ENCODE data around the gene CCDC85A. TPM values are rescaled to one million over a fixed set of nuclear protein-coding genes. Genes with fewer than 3 reads are reported as not detected.

The CCDC85A gene
- total RNA-seq, 1 donor from 2014 or later, result 3.6 TPM

DNA sequence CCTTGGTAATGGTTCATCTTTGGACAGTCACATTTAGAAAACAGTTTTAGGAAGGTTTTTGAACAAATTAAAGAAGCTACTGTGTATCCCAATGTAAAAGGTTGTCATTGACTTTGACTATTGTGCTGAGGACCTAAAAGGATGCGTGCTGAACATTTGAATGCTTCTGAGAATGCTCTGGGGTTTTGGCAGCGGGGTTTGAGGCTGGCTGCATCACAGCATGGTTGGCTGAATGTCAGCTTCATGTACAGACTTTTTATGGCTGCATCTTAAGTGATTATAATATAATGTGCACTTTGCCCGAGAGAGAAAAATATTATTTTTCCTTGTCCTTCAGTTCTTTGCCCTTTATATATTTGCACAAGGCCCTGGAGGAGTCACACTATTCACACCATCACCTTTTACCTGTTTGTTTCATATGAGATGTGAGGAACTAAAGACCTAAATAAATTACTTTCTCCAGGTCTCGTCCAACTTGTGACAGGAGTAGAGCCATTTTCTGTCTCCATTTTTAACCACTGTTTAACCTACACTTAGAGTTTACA, 125.9 kb downstream of the CCDC85A start:
- no peak for DNase-seq

DNA sequence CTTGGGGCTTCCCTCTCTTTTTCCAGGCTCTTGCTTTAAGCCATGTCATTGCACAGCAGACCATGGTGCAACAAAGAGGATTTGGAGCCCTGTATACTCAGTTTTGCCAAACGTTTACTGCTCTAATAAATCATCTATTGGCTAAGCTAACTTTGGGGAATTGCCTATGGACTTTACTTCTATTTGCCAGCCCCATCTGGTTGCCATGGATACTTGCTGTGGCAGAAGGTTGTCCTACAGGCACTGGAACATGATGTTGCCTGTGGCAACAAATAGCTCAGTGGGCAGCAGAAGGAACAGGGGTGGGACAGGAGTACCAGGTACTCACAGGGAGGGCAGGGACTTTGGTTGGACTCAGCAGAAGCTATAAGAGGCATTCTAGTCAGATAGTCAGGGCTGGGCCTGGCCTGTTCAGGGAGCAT, 129.7 kb downstream of the CCDC85A start:
- DNase-seq, result peak; percentile 58

DNA sequence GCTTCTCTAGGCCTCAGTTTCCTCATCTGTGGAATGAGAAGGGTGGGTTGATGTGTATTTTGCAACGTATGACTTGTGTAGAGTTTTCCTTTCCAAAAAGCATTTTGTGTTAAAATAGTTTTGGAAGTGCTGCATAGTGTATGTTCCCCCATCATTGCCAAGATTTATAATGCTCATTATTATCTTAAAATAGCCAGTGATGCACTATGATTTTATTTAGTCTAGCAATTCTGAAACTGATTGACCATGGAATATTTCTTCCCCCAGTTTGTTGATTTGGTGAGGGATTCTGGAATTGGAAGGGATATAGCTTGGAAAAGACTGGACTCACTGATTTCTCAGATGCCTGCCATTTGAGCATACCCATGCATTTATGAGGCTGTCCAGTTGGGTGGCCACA, 130.6 kb downstream of the CCDC85A start:
- peak; percentile 57 for DNase-seq

DNA sequence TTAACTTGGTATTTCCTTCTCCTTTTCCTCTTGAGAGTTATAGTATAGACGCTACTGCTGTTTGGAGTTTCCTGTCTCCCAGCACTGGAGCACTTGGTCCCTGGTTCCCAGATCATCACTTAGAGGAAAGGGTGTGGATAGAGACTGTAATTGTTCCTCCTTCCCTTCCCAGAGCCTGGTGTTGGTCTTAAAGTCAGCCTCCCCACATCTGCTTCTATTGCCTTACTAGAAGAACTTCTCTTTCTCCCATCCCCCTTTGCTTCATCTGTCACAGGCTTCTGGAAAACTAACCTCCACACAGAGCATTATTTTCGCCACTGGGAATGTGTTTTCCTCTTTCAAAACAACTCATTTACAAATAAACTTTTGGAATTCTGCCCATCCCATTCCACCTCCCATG, 131.0 kb downstream of the CCDC85A start:
- peak; percentile 84 for DNase-seq

DNA sequence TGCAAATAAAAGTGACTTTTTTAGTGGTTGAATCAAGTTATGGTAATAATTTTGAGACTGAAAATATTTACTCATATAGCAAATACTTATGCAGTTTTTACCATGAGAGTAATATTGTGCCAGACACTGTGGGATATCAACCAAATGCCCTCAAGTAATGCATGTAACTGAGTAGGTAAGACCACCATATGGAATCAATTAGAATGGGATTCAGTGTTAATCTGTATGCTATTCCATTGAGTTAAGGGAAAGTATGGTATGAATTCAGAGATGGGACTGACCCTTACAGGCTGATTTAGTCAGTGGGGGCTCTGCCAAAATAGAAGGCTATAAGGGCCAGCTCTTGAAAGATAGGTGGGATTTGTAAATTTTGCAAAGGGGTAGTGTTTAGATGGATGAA, 131.6 kb downstream of the CCDC85A start:
- peak; percentile 45 for DNase-seq

DNA sequence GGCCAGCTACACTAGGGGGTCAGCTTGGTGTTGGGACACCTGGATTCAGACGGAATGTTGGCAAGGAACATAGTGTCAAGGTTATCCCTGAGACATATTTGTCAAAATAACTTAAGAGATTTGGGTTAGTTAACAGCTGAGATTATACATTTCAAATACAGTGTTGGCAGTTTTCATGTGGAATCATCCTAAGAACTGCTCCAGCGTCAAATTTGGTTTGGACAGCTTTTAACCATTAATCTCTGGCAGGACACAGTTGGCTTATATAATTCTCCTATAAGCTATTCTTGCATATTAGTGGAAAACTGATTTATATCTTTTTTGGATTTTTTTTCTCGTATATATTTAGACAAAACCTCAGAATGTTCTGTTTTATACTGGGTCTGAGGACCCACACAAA, 132.2 kb downstream of the CCDC85A start:
- DNase-seq, result no peak

DNA sequence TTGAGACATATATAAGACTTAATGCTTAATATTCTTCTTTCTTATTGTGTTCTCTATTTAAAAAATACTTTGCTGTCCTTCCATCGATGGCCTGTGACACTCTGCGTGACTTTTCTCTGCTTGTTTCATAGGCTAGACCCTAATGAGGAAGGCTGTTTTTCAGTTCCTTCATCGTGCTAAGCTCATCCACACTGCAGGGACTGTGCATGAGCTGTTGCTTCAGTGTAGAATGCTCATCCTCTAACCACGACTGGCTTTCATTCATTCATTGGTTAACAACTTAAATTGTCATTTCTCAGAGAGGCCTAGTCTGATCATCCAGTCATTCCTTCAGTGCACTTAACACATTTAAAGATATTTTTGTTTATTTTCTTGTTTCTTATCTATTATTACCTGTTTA, 134.4 kb downstream of the CCDC85A start:
- no peak for DNase-seq

DNA sequence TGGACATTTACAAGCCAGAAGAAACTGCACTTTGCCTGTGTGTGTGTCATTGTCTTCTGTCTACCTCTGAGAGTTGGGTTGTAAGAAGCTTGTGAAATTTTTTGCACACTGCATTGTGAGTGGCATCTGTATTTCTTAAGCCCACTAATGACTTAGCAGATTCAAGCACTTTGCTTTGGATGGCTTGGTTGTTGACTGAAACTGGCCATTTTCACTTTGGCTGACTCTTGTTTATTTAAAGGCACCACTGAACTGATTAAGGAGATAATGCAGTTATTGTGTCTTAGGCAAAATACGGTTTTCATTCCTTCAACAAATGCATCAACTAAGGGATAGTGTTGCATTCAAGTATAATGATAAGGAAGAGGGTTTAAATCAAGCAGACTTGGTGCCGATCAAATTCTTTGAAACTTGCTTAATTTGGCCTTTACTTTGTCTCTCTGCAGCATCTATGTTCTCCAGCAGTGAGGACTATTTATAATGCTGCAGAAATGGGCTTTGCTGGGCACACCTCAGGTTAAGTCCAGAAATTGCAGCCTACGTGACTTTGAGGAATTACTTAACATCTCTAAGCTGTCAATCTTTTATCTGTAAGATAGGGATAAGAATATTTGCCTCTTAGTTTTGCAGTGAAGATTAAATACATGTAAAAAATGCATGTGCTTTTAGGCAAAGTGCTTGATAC, 142.0 kb downstream of the CCDC85A start:
- no peak for DNase-seq

DNA sequence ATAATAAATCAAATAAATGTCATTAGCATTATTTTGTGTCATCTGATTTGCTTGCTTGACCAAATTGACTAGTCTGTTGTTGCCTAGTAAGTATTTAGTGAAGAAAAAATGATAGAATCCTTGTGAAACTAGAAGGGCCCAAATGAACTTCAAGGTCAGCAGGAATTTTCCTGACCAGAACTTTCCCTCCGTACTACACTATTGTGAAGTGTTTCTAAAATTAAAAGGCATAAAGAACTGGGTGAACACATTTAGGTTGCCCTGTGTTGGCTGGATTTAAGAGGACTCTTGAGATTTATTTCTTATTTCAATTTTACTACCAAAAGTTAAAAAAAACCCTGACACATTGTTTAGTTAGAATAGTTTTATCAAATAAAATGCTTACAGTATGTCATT, 142.6 kb downstream of the CCDC85A start:
- no peak for DNase-seq

DNA sequence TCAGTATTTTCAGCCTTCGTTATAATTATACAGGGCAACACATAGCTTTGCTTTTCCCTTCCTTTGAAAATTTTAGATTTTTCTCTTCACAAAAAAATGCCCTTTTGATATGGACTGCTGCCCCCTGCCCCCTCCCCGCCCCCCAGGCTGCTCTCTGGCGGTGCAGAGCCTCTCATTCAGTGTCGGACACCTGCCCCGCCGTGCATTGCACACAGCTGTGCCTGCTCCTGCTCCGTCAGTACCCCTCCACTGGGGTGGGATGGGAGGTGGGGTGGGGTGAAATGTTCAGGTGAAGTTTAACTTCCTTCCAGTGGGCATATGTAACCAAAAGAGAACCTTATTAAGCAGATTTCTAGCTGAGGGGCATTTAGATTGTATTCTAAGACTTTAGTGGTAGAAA, 148.0 kb downstream of the CCDC85A start:
- no peak for DNase-seq

DNA sequence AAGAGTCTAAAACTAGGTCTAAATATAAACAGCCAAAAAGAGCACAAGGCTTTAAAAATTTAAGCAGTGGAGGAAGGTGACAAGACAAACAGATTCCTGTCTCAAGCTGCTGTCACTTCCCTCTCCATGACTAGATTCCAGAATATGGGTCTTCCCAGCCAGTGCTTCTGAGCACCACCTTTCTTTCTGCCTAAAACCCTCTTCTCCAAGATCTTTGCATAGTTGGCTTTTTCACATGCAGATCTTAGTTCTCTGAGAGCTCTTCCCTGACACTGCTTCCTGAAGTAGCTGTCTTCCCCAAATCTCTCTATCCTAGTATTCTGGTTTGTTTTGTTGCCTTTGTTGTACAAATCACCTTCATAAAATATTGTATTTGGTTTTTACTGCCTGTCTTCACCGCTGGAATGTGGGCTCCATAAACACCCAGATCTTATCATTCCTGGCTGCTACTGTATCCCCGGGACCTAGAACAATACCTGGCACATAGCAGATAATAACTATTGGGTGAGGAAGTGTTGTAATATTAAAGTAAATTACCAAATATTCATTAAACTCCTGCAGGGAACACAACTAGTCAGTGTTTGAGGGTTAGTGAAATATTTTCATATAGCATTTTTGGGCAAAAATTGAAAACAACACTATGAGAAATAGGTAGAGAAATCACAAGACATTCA, 150.2 kb downstream of the CCDC85A start:
- DNase-seq, result no peak

DNA sequence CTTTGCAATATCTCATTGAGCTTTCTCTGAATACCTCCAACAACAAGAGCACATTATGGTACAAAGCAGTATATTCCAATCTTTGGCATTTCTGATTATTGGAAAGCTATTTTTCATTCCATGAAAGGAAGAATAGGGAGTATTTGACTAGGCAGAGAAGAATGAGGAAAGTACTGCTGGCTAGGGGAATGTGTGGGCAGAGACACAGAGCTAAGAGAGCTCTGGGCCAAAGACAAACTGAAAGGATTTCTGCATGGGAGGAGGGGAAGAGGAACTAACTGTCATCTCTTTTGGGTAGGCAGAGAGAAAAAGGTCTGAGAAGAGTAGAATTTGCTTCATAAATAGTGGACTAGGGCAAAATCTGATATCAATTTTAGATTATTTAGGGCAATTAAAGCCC, 150.8 kb downstream of the CCDC85A start:
- DNase-seq, result no peak

DNA sequence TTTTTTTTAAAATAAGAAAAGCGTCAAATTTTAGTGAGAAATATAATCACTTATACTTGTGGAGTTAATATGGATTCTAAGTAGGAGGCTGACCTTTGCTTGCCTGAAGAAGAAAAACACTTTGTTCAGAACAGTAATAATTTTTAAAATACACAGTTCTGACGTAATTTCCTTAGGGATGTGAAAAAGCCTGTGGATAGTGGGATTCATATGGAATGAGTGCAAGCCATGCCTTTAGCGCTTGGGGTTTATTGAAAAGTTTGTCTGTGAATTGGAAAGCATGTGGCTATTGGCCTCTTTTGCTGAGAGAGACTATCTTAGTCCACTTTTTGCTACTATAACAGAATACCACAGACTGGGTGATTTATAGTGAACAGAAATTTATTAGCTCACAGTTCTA, 151.3 kb downstream of the CCDC85A start:
- DNase-seq, result no peak

DNA sequence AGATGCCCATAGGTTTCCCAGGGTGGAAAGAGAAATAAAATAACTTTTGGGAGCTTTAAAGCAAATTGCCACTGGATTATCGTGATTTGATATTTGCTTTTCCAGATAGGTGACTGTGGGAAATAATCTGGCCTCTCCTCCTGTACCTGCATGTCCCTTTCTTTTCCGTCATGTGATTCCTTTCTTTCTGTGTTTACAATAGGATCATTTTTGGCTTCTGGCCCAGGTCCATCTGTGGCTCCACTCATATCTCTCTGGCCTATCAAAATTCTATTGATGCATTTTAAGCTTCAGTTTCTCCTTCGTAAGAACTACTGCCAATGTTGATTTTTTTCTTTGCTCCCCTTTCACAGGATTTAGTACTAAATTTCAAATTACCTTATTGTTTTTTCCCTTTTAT, 153.6 kb downstream of the CCDC85A start:
- DNase-seq, result no peak

DNA sequence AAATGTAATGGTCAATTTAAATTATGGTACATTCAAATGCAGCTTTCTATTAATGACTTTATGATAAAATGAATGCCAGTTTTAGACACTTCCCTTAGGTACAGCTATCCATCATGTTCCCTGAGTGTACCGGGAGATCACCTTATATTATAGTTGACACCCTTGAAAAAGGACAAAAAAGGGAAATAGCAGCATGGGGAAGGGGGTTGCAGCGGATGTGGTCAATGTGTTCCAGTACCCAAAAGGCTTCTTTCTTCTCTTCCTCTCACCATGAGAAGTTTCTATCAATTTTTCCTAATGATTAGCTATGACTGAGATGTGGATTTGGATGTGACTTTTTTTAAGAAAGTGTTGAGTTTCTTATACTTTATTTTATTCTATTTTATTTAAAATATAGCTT, 154.4 kb downstream of the CCDC85A start:
- no peak for DNase-seq

DNA sequence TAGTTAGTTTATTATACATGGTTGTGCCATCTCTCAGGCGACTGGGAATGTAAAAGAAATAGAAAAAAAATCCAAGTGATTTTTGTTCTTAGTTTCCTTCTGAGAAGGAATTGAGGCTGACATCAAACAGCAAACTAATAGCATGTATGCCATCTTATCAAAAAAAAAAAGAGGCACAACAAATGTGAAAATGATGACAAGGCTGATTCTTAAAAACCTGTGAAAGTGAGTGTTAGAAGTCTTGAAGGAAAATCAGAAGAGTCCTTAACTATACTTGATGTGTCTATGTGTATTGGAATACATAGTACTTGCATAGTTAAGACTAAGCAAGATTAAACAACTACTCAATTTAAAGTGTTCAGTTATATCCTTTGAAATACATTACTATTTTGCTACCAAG, 161.0 kb downstream of the CCDC85A start:
- no peak for DNase-seq

DNA sequence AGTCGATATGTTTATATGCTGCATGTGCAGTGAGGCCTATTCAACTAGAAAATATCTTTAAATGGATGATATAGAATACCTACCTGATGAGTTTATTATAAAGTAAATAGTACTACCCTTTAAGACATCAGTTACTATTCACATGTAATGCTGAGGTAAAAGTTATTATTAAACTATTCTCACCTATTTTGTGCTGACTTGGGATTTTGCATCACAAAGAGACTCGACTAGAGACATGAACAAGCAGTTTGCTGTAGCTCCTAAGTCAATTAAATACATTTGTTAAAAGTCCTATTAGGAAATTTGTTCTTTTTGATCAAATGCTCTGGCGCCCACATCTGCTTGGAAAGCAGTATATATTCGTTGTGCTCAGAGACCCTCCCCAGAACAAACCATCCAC, 164.1 kb downstream of the CCDC85A start:
- DNase-seq, result no peak

DNA sequence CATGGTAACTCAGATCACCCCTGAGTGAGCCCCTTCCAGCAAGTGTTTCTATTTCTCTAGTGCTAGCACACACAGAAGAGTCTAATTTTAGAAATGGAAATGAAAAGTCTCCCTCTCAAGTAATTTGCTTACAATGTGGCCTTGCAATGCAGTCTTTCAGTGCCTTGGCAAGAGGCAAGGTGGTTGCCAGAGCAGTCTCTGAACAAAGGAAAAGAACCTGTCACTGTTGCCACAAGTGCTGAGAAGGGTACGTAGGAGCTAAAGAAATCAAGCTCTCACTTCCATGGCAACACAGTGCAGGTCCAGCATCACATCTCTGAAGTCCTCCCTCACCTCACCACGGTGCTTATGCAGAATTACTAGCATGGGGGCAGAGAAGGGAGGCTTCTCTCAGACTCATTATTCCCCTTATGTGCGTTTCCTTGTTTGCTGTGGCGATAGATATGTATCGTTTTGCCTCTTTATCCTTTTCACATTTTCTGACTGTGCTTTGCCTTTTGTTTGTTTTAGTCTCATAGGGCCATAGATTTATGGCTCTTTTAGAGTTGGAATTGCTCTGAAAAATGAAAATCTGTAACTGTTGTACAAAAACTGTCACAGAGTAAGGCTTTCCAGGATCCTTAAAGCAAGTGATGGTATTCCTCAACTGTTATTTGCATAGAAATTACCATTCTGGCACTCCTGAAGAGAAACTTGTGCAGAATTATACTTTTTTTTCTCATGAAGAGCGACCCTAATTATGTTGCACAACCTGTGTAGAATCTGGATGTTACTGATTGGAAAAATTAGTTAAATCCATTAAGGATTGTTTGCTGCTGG, 164.8 kb downstream of the CCDC85A start:
- DNase-seq, result no peak

DNA sequence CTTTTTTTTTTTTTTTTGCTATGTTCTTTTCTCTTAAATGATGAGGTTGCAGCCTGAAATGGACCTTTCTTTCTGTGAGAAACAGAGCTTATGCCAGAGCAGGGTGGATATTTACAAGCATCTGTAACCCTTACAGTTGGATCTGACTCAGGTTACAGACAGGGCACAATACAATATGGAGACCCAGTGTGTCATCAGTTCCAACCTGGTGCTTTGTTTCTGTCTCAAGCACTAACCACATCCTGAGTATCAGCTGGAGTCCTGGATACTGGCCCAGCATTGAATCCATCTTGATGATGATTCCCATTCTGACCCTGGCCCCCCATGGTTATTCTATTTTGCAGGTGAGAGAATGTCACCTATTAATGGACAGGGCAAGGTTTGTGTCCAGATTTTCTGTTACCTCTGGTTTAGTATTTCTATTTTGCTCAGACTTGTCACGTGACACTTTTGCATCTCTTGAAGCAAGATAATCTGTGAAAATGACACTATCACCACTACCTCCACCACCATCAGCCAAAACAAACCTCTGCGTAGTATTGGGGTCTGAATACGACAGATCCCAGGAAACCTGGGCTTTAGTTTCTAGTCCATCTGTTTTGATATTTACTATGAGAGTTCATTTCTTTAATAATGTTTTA, 174.0 kb downstream of the CCDC85A start:
- no peak for DNase-seq

DNA sequence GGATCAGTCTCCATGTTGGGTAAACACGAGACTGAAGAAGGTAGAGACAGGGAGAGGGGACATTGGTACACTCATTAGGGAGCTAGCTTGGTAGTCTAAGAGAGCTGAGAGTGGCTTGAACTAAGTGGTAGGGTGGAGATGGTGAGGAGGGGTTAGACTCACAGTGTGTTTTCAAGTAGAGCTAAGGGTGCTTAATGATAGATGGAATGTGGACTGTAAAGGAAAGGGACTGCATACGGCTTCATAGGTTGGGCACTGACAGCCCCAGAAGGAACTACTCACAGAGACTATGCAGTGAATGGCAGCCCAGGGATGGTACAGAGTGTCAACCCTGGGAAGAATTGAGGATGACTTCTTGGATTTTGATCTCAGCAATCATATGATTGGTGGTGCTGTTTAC, 178.1 kb downstream of the CCDC85A start:
- DNase-seq, result no peak

DNA sequence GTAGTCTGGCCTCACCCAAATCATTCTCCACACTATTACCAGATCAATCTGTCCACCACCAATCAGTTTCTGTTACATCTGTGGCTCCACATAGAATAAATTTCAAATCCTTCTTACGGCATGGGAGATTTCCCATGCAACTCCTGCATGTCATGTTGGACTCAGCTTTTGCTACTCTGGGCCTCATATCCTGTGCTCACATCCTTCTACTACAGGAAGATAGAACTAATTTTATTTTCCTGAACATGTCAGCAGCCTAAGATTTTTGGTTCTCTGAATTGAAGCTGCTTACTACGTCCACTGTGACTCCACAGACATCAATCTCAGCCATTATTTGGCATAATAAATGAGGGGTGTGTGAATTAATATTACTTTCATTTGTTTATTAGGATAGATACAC, 181.1 kb downstream of the CCDC85A start:
- no peak for DNase-seq

DNA sequence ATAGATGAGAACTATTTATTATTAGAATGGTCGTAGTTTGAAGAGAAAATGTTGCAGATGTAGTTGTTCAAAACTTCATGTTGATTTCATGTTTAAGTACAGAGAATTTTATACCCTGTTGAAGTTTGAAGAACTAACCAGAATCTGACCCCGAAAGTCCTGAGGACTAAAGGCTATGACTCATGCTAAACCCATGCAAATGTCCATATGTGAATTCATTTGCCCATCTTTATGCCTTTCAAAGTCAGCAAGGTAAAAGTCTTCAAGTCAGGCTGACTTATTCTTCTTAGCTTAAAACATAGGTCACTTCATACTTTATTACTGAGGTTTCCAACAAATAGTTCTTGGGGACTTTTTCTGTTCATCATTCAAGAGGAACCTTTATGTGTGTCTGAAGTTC, 185.5 kb downstream of the CCDC85A start:
- DNase-seq, result no peak
